HG02943 (cell line): Measurements from ENCODE around the gene TNFAIP2.
"Not testable (repeated sequence)": the region's sequence is repeated elsewhere in the genome, so short reads cannot be mapped to it uniquely, and the experiment has no call there.

Experiments
- ATAC-seq: cut with Tn5 transposase; IDR thresholded peaks from one replicate; pipeline ENCODE4 v1.9.1; 2021; ENCODE audit warnings: mild to moderate bottlenecking, low read depth, moderate library complexity; ENCODE audit not compliant: unreplicated experiment

TNFAIP2 gene

DNA sequence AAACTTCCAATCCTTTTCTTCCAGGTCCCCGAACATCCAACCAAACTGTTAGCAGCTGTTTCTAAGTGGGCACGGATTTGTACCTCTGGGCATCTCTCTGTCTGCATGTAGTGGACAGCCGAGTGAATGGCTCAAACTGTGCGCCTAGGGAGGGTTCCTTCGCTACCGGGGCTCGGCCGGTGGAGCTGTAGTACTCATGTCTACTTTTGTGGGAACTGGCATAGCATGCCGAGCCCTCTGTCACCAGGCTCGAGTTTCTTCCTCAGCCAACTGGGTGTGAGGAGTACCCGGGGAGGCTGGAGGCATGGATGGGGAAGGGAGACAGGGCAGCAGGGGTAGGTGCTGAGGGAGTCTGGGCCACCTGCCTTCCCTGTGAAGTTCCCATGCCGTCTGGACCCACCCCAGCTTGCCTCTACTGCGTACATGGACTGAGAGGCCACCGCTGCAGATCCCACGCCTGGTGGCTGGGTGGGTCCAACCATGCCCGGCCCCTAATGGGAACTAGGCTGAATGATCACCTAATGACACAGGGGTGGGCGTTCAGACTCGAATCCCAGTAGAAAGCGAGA, 23.0 kb downstream of the TNFAIP2 start:
- no peak for ATAC-seq

DNA sequence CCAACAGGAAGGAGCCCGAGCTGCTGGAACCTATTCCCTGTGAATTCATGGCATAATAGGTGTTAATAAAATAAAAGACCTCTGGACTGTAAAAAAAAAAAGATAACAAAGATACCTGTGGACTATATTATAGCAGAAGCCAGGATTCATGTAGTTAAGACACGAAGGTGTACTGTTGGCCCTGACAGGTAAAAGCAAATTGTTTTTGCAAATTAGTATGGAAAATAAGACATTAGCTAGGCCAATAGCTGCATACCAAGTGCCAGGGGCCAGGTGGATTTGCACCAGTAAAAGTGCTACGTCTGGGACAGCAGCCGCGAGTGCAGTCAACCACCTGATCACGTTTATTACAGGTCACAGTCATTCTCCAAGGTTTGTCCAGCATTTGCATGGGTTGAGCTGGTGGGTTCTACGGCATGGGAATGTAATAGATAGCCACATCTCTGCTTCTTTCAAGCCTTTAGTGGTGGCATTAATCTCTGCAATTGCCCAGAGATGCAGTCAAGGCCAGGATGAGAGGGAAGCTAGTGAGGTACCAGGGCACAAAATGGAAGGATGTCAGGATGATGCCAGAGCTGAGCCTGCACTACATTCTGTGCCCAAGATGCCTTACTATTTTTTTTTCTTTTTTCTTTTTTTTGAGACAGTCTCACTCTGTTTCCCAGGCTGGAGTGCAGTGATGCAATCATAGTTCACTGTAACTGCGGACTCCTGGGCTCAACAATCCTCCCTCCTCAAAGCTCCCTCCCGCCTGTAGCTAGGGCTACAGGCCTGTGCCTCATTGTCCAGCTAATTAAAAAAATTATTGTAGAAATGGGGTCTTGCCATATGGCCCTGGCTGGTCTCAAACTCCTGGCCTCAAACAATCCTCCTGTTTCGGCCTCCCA, 26.3 kb downstream of the TNFAIP2 start:
- ATAC-seq: no peak

DNA sequence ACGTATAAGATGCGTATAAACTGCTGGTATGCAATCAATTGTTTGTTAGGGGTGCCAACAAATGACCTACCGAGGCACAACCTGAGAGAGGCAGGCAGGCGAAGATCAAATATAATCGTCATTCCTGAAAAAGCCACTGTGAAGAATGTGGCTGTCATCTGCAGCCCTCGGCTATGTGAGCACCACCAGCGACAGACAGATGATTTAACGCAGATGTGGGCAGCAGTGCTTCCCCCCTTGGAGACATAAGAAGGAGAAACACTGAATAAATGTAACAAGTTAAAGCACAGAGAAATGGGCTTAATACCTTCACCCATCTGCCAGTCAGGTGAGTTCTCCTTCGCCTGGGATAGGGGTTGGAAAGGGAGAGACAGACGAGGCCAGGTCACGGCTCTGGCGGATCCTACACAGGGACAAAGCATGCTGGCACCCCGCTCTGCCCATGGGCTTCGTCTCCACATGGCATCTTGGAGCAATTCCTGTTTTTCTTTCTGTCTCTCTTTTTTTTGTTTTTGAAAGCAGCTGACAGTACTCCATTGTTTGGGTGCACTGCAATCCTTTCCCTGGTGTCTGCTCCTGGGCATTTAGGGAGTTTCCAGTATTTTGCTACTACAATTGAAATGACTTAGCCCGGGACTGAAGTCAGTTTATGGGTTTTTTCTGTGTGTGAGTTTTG, 28.1 kb downstream of the TNFAIP2 start:
- no peak for ATAC-seq

DNA sequence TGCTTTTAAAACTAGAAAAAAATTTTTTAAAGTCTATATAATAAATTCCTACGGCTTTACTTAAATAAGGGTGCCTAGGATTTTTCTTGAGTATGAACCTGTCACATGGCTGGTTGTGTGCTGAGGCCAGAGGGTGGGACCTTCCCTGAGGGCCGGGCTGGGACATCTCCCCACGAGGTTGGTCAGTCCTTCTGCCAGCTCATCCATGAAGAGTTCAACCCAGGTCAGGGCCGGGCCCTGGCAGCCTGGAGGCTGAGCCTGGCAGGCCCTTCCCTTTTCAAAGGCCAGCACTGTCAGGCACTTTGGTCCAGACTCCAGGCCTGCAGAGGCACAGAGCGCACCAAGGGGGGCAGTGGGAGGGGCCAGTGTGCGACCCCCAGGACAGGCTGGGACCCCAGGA, 31.7 kb downstream of the TNFAIP2 start:
- no peak for ATAC-seq

DNA sequence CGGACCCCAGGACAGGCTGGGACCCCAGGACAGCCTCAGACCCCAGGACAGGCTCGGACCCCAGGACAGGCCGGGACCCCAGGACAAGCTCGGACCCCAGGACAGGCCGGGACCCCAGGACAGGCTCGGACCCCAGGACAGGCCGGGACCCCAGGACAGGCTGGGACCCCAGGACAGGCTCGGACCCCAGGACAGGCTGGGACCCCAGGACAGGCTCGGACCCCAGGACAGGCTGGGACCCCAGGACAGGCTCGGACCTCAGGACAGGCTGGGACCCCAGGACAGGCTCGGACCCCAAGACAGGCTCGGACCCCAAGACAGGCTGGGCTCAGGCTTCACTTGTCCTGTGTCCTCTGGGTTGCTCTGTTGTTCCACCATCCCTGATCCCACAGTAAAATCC, 32.2 kb downstream of the TNFAIP2 start:
- ATAC-seq: not testable (repeated sequence)

DNA sequence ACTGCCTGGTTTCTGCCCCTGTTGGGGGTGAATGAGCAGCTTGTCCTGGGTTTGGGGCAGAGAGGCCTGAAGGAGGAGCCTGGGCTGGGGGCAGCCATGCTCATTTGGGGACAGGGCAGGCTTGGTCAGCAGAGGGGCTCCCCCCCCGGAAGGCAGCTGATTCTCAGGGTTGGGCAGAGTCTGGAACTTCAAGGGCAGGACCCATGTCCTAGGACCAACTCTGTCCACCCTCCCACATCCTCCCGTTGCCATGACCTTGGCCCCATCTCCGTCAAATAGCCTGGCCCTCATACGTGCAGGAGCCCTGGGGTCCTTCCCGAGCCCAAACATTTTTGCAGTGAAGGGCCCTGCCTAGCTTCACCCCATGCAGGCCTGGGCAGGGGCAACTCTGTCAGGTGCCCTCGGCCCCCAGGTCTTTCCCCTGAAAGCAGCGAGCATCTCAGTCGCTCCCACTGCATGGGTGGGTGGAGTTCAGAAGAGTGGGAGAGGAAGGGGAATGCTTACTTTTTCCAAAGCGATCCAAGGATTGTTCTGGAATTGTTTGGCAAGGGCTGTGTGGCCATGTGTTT, 32.6 kb downstream of the TNFAIP2 start:
- no peak for ATAC-seq

DNA sequence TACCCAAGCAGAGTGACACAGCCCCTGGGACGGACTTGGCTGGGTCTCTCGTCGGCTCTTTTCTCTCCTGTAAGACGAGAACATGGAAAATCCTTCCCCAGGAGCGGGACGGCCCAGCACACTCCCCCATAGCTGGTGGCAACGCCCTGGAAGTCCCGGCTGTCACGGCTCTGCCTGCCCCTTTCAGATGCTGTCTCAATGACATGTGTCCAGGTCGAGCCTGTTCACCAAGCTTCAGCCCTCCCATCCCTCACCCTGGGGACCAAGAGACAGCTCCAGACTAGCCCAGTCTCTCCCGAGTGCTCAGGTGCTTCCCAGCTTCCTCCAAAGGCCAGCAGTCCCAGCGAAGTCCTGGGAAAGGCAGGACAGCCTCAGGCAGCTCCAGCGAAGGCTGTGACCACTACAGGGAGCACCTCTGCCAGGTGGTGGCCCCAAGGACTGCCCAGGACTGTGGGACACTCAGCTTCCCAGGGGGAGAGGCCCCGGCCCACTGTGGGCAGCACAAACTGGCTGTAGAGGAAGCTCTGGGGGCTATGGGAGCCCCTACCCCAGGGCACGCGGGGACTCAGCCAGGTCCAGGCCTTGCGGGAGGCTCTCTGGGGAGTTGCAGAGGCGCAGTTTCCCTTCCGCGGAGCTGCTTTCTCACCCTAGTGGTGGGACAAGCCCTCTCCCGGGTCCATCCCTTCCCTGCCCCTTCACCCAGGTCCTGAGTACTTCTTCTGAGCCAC, 33.6 kb downstream of the TNFAIP2 start:
- ATAC-seq: no peak

DNA sequence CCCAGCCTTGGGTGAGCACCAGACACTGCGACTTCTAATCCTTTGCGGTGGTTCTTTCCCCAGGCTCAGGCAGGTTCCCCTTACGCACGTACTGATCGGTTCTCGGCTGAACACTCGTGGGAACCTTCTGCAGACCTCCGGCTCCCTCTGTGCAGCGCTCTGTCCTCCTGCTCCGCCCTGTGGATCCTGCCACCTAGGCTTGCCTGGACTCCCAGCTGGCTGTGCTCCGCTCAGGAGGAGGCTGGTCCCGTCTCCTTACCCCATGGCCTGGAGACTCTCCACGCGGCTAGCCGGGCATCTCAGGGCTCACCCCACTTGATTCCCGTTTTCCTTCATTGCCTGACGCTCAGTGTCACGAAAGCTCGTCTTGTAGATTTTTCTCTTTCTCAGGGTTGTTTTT, 34.7 kb downstream of the TNFAIP2 start:
- no peak for ATAC-seq

DNA sequence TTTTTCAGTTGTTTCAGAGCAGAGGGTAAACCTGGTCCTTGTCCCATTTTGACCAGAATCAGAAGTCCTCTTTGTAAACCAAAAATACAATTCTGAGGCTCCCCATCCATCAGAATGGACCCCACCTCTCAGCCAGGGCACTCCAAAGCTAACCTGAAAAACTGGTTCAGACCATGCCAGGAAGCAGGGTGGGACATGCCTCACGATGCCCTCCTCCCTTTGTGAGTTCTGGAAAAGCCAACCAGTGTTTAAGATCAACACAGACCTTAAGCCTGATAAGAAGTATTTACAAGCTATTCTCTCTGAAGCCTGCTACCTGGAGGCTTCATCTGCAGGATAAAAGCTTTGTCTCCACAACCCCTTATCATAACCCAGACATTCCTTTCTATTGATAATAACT, 35.4 kb downstream of the TNFAIP2 start:
- no peak for ATAC-seq

DNA sequence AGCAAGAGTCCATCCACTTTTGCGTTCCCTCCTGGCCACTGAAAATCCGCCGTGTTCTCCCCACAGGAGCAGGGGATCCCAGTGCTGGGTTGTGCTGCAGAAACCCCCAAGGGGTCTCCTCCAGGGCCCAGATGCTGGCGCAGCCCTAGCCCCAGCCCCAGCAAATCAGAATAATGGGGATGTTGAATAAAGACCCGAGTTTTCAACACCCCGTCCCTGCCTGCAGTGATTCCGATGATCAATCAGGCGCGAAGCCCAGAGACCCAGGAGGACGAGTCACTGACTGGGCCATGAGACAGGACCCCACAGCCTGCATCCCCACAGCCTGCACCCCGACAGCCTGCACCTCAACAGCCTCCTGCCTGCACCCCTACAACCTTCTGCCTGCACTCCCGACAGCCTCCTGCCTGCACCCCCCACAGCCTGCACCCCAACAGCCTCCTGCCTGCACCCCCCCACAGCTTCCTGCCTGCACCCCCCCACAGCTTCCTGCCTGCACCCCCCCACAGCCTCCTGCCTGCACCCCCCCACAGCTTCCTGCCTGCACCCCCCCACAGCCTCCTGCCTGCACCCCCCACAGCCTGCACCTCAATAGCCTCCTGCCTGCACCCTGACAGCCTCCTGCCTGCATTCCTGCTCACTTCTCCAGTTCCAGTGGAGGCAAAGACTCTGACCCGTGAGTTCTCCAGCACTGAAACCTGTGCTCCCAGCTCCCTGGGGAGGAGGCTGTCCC, 37.2 kb downstream of the TNFAIP2 start:
- no peak for ATAC-seq

DNA sequence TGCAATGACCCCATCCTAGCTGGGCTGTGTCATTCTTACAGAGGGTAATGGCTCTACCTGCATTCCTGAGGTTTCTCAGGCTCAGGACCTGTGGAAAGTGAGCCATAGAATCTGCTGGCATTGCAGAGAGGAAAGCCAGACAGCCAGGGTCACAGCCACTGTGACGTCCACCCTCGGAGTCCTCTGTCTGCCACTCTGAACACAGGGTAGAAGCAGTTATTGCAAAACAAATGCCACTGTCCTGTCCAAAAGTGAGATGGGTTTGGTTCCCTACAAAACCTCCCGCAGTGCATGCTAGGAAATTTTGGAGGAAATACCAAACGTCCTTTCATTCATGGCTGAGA, 37.8 kb downstream of the TNFAIP2 start:
- ATAC-seq: no peak

DNA sequence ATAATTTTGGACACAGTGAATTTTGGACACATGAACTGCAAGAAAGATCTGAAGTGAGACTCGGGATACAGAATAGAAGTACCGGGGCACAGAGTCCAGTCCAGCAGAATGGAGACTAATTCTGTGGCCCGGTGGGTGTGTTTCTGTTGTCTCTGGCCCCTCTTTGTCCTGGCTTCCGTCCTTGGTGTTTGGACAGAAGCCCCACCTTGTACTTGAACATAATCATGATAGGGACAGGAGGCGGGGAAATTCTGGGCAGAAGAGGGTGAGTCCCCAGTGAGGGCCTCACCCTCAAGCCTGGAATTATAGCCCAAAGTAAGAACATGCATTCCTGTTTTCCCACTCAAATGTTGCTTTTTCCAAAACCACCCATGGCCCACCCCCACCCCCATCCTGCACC, 39.9 kb downstream of the TNFAIP2 start:
- ATAC-seq: no peak

DNA sequence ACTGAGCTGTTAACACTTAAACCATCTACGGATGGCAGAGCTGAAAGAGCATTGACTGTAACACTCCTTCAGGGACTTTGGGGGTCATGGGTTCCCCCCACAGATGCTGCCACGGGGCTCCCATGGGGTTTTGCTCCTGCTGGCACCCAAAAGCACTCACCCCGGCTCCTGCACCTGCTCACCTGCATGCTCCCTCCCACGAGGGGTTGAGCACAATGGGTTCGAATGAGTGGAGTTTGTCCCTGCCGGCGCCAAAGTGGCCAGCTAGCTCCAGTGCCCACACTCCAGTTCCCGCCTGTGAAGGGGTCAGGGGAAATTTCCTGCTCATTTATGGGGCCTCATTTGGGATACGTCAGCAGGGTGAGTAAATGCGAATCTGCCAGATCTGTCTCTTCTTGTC, 40.7 kb downstream of the TNFAIP2 start:
- ATAC-seq: no peak

DNA sequence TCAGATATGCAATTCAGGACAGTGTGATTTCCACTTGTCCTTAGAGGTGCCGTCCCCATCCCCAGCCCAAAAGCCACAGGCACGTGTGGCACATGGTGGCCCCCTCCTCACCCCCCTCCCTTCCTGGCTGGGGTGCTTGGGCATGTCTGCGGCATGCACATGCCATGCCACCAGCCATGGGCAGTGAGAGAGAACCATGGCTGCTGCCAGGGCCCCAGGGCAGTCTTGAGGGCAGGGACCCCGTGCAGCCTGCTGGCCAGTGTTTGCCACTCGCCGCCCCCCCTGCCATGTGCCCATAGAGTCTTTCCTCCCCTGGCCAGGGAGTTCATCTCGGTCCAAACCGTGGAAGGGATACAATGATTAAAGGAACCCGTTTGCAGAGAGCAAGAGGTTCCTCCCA, 41.5 kb downstream of the TNFAIP2 start:
- ATAC-seq: no peak

DNA sequence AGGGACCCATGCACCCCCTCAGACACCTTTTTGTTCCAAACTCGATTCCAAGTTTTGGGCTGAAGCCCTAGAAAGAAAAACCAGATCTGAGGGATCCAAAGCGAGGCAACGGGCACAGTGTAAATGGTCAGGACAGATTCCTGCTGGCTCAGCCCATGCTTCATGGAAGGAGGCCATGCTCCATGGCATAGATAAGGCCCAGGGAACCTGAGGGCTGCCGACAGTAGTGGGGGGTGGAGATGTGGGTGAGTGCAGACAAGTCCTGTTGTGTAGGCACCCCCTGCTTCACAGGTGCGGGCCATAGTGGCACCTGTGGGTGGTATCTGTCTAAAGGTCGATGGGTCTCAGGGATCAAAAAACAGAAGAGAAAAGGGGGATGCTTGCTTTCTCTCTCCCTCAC, 42.1 kb downstream of the TNFAIP2 start:
- no peak for ATAC-seq

DNA sequence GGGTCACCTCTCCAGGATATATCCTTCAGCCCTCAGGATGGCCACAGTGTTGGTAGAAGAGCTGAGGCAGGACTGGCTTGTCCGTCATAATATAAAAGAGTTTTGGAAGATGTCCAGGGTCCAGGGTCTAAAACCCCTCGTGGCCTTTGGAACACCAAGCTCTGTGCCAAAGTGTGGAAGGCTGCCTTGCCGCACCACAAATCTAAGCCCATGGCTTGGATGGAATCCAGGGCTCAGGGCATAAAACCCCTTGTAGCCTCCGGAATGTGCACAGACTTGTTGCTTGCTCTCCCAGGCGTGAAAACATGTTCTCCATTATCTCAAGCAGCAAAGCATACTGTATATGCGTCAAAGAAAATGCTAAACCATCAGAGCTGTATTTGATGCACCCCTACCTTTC, 46.7 kb downstream of the TNFAIP2 start:
- no peak for ATAC-seq

DNA sequence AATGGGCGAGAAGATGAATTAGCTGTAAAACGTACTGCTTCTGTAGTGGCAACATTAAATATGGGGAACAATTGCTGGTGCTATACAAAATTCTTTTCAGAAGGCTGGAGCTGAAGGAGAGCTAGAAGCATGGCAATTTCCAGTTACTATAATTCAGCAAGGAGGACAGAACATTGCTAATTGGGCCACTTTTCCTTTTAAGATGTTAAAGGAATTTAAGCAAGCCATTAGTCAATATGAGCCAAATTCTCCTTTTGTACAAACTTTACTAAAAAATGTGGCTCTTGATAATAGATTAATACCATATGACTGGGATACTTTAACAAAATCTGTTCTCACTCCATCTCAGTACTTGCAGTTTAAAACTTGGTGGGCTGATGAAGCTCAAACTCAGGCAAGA, 47.9 kb downstream of the TNFAIP2 start:
- not testable (repeated sequence) for ATAC-seq

DNA sequence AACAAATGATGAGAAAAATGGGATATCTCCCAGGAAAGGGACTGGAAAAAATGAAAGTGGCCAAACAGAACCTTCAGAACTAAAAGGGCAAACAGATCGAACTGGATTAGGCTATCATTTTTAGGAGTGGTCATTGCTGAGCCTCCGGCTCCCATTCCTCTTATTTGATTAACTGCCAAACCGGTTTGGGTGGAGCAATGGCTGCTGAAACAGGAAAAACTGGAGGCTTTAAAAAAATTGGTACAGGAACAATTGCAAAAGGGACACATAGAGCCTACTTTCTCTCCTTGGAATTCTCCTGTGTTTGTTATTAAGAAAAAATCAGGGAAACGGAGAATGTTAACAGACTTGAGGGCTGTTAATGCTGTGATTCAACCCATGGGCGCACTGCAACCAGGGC, 49.7 kb downstream of the TNFAIP2 start:
- ATAC-seq: no peak

DNA sequence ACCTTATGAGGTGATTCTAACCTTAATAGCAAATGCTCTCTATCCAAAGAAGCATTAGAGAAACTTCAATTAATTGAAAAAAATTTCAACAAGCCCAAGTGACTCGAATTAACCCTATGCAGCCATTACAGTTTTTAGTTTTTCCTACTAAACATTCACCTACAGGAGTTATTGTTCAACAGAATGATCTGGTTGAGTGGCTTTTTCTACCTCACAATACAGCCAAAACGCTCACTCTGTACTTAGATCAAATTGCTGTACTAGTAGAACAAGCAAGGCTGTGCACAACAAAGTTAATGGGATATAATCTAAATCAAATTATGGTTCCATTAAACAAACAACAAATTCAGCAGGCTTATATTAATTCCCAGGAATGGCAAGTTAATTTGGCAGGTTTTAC, 50.6 kb downstream of the TNFAIP2 start:
- not testable (repeated sequence) for ATAC-seq

DNA sequence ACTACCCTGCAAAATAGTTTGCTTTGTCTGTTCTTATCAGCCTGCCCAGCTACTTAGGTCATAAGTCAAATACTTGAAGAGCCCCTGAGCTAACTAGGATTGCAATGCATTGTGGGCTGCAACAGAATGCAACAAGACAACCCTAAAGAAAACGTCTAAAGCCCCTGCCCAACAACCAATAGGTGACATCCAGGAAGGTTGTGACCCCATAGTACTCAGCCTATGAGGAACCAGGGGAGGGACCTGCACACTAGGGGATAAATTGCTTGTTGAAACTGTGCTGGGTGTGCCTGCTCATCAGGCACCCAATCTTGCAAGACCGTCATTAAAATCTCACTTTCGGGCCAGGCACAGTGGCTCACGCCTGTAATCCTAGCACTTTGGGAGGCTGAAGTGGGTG, 52.9 kb downstream of the TNFAIP2 start:
- ATAC-seq: not testable (repeated sequence)
